Medulla oblongata (tissue), 1 donor: ENCODE measurements around the gene MAD1L1.

ENCODE experiments used
- DNase-seq: peaks from one replicate; pipeline ENCODE4 v3.0.0-alpha.2; 2015; ENCODE audit errors: extremely low spot score

The MAD1L1 gene

DNA sequence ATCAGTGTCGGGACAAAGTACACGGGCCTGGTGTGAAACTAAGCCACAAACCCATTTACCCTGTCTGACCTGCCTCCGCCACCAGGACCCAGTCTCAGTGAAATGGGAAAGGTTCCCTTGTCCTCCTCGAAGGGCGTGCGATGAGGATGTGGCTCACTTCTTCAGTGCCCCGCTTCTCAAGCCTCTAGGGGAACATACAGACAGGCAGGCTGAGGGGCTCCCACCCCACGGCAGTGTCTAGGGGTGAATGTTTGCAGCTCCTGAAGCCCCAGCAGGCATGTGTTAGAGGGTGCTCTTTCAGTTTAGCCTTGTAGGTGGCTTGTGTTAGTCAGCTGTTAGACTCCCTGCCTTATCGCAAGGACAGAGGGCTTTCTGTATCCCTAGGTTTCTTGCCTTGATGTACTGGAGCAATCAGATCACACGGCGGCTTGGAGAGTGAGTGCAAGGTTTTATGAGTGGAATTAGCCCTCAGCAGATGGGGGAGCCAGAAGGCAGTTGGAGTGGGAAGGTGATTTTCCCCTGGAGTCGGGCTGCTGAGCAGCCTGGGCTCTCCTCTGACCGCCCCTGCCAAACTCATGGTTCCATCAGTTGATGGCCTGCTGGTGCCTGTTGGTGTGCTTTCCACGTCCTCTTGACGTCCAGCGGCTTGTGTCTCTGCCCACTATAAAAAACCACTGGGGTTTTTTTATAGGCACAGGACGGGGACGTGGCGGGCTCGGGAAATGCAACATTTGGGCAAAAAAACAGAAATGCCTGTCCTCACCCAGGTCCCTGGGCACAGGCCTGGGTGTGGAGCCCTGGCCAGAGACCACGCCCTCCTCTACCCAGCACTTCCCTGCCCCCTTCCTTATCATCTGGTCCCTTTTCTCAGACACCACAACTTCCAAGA, 10.0 kb upstream of the MAD1L1 start:
- no peak for DNase-seq

DNA sequence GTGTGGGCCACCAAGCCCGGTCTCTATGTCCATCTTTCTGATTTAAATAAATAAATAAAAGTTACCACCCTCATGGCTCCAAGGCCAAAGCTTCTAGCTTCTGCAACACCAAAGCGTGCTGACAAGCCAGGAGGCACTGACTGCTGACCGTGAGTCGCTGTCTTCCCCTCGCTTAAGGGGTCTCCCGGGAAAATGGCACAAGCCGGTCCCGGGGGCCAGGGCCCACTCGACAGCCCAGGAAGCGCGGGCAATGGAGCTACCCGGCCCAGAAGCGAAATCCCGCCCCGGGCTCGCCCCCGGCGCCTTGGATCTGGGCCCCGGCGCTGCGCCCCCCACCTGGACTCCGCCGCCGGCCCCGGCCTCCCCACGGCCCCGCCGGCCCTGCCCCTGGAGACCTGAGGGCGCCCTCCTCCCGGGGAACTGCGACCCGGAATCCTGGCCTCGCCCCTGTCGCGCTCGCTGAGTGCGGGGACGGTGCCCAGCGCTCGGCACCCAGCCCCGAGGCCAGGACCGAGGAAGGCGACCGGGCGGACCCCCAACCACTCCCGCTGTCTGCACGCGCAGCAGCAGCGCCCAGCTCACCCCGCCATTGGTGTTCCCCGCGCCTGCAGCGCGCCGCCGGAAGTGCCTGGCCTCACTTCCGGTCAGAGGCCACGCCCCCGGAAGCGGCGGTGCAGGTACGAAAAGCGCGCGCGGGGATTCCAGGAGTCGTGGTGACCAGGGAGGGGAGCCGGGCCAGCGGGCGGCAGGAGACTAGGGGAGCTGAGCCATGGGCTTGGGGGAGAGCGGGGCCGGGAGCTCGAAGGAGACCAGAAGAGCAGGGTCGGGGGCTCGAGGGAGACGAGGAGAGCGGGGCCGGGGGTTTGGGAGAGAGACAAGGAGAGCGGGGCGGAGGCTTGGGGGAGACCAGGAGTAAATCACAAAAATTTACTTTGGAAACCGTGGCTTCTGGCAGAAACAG, 9.1 kb upstream of the MAD1L1 start, which contains the start of the genes MRM2 and NUDT1:
Gene MRM2 (minus strand): TSS at position 626 of the 961 bp plus-strand sequence. CDS start 36 bp downstream, at position 590.
Gene NUDT1 (plus strand): TSS at position 647 of the 961 bp plus-strand sequence. CDS start 2,349 bp downstream, outside the sequence.
- DNase-seq: peak; percentile 82

DNA sequence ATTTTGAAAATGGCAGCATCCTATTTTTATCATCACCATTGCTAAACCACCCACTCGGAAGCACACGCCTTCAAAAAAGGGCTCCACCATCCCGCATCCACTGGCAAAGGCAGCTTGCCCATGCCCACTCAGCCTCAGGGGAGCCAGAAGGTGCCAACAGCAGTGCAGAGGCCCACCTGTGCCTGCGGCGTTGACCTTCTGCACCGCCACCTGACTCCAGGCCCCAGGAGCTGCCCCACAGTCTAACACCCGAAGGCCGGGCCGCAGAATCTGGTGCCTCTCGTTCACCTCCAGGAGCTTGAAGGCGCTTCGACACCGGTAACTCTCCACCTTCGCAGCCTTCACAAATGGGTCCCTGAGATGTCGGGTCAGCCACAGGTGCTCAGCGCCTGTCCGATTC, 6.5 kb upstream of the MAD1L1 start:
- DNase-seq: no peak

DNA sequence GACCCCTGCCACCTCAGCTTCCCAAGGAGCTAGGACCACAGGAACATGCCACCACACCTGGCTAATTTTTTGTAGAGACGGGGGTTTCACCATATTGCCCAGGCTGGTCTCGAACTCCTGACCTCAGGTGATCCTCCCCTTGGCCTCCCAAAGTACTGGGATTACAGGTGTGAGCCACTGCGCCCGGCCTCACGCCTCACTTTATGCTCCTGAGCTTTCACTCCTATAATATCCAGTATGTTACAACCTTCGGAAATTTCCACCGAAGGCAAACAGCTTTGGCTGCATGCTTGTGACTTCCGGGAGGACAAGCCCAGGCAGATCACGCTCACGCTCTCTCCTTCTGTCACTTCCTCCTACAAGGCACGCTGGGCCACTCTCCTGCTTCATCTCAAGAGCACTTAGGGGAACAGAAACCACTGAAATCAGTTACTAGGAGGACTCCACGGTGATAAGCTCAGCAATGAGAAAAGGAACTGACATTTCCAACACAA, 4.4 kb upstream of the MAD1L1 start:
- peak; percentile 87 for DNase-seq

DNA sequence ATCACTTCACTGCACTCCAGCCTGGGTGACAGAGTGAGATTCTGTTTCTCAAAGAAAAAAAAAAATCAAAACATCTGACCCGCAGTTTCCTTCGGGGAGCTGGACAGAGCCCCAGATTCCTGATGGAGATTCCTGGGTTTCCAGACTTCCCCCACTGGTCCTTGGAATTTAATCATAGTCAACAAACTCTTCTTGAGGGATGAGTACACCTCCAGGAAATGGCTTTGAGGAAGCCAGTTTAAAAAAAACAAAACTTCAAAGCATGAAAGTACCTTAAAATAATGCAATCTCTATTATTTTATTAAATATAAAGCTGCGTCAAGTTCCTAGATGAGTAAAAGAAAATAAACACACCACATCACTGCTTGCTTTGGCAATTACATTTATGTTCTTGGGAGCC, 1.2 kb upstream of the MAD1L1 start:
- DNase-seq: no peak

DNA sequence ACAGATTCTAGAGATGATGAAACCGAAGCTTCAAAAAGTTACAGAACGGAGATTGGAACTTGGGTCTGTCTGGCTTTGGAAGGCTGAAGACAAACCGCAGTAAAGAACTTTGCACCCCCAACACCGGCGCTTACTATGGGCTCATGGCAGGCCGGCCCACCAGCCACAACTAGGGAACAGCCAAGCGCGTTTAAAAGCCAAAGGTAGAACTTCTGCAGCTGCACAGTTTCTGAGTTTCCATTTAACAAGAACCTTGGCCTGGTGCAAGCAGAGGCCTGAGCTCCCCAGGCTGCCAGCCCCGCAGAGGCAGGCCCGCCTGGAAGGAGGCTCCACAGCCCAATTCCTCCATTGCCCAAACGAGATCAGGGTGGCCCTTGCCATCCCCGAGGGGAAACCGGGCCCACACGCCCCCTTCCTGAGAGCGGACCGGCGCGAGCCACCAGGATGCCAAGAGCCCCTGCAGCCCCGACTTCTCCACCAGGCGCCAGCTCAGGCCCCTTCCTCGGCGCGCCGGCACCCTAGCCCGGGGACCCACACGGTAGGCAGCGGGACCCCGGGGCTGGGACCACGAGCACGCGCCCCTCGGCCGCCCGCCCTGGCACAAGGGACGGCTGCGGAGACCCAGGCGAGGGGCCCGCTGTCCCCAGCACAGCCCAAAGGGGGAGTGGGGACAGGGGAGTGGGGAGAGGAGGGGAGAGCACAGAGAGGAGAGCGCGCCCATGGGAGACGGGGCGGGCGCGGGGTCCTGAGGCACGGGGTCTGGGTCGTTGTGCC, 566 bp downstream of the MAD1L1 start:
- DNase-seq: no peak

DNA sequence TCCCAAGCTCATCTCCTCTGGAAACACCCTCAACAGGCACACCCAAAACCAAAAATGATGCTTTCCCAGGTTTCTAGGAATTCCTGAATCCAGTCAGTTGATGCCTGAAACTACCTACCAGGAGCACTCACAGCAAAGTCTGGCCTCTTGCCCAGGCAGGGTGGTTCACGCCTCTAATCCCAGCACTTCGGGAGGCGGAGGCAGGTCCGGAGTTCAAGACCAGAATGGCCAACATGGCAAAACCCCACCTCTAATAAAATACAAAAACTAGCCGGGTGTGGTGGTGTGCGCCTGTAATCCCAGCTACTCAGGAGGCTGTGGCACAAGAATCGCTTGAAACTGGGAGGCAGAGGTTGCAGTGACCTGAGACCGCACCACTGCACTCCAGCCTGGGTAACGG, 1.9 kb downstream of the MAD1L1 start:
- DNase-seq: no peak

DNA sequence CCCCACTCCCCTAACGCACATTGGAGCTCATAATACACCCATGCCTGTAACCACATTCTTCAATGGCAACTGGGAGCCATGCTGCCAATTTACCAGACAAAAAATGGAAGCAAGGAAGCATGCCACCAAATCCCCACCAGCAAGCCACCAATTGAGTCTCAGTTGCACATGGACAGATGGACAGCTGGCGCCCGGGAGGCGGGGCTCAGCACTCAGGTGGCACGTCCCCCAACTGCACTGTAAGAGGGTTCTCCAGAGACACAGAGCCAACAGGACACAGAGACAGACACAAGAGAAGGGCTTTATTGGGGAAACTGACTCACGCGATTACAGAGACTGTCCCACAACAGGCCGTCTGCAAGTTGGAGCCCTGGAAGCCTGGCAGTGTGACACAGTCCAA, 2.5 kb downstream of the MAD1L1 start:
- DNase-seq: no peak

DNA sequence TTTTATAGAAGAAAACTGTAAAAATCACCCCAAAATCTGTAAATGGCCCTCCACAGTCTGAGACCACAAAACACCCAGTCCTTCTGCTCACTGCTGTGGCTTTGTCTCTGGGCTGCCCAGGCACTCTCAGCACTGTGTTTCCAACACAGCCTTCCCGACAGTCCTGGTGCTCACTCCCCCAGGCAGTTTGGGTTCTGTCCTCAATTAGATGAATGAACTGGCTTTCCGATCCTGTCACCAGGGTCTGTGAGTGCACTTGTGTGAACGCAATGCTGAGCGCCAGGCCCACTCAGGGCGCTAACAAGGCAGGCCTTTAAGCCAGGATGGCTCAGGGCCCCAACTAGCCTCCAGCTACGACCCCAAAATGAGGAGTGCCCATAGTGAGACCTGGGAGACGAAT, 3.3 kb downstream of the MAD1L1 start:
- DNase-seq: no peak

DNA sequence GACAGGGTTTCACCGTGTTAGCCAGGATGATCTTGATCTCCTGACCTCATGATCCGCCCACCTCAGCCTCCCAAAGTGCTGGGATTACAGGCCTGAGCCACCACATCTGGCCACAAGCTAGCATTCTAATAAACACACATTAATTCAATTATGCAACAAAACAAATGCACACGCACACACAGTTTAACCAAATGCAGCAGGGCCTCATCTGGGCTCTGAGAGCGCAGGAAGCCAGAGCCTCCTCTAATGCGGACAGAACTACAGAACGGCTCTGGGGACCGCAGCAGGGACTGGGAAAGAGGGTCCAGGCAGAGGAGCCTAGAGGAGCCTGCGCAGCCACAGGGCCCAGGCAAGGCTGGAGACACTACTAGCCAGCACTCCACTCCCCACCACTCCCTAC, 3.8 kb downstream of the MAD1L1 start:
- DNase-seq: no peak

DNA sequence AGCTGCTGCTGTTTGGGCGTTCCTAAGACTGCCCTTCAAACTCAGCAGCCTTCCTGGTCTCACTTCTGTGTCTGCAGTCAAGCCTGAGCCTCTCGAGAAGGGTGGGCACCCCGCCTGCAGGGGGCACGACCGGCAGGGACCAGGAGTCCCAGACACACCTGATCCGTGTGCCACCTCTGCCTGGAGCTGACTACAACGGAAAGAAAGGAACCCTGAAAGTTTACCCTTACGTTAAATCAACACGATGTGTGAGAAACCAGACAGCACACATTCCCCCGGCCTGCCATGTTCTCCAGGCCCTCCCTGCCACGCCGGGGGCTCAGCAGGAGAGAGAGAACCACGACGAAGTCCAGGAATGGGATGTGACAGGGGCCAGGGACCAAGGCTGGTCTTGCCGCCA, 5.0 kb downstream of the MAD1L1 start:
- no peak for DNase-seq

DNA sequence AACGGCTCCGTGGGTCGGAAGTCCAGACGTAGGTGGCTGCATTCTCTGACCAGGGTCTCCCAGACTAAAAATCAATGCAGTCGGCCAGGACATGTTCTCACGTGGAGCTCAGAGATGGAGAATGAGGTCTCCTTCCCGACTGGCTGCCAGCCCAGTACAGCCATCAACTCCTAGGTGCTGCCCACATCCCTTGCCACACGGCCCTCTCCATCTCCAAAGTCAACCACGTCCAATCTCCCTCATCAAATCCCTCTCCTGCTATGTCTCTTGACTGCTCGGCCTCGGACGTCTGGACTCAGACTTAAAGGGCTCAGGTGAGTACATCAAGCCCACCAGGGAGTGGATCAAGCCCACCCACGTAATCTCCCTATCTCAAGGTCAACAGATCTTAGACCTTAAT, 6.9 kb downstream of the MAD1L1 start:
- DNase-seq: no peak

DNA sequence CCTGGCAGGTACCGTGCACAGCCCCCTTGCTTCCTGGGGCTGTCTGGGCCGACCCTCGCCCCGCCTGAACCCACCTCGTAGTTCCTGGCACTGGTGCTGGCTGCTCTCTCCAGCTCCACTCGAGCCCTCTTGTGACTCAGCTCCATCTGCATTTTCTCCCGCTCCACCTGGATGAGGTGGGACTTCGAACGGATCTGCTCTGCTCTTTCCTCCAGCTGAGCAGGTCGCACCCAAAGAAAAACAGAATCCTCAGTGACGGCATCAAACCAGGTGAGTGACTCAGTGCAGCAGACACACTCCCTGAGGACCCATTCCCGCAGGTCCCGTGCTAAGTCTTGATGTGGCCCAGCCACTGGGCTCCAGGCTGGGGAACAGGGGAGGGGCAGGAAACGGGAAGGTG, 7.4 kb downstream of the MAD1L1 start:
- no peak for DNase-seq

DNA sequence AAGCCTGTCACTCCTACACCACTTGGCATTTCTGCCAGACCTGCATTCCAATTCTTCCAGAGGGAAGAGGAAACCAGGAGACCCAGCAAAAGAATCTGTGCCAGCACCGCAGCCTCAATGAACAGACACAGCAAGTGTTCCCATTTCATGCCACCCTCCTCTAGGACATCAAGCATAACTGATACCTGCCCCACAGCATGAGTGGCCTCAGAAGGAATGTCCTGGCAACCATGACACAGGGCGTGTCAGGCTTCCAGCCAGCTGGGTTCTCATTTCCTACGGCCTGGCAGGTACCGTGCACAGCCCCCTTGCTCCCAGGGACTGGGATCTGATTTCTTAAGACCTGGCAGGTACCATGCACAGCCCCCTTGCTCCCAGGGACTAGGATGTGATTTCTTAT, 7.8 kb downstream of the MAD1L1 start:
- no peak for DNase-seq

DNA sequence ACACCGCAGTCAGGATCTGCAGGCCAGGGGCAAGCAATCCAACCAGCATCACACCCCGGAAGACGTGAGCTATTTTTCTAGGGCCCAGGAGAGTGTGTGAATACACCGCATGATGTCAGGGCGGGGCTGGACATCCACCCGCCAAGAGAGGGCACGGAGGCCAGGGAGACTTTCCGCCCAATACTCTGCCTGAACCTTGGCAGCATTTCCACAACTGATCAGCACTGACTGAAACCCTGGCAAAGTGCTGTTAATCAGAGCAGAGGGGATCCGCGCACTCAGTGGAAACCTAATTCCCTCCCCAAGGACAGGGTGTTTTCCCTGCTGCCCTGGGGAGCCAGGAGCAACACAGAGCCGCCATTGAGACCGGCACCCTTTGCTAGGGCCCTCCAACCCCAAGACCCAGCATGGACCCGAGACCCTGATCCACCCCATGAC, 8.2 kb downstream of the MAD1L1 start:
- no peak for DNase-seq

DNA sequence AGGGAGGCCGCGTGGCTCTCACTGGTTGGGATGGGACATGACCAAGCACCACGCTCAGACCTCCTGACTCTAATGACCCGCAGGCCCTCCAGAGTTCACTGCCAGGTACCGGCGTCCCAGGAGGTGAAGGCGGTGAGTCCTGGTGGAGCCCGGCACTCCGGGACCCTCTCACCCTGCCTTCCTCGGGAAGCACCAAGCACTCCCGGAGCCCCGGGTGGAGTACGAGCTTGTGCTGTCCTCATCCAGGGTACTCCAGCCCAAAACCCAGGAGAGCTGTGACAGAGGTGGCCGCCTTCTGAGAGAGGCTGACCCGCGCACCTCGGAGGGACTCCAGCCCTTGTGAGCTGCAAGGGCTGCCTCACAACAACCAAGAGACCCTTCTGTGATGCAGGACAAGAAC, 9.4 kb downstream of the MAD1L1 start:
- no peak for DNase-seq

DNA sequence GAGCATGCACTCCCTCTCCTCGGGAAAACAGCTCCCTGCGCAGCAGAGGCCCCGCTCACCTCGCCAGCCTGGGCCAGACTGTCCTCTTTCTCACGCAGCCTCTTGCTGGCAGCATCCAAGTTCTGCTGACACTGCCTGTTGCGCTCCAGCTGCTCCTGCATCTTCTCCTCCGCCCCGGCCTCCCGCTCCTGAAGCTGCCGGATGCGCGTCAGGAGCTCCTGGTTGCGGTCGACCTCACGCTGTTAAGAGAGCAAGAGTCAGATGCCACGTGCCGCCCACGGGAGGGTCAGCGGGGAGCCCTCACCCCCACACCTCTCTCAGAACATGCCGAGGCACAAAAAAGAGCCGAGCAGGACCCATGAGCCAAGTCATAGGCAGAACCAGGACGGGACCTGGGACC, 10.2 kb downstream of the MAD1L1 start:
- no peak for DNase-seq

DNA sequence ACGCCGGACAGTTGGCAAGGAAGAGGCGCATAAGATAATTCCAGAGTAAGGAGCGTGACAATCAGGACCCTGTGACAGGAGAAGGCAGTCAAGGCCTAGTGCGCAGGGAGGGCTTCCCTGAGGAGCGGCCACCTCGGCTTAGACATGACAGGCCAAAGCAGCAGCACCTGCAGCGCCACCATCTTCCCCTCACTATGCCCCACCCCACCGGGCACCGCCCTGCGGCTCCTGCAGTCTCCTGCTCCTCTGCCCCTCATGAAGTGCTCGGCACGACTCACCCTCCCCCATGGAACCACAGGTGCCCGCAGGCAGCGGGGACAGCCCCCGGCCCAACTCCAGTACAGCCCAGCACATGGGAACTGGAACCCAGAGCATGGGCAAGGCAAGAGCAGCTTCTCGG, 11.8 kb downstream of the MAD1L1 start:
- no peak for DNase-seq

DNA sequence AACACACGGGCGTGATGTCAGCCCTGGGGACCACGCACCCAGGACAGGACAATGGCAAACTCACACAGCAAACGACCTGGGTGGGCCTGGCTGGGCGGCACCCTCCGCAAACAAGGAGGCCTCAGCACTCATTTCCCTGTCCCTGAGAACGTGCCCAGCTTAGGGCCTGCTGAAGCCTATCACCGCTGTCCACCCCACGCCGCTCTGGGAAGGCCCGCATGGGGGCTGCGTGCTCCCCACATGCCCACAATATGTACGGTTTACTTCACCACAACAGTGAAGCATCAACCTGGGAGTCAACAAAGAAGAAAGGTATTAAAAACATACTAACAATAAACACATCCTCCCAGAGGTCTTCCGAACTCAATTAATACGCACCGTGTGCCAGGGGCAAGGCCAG, 12.2 kb downstream of the MAD1L1 start:
- DNase-seq: no peak

DNA sequence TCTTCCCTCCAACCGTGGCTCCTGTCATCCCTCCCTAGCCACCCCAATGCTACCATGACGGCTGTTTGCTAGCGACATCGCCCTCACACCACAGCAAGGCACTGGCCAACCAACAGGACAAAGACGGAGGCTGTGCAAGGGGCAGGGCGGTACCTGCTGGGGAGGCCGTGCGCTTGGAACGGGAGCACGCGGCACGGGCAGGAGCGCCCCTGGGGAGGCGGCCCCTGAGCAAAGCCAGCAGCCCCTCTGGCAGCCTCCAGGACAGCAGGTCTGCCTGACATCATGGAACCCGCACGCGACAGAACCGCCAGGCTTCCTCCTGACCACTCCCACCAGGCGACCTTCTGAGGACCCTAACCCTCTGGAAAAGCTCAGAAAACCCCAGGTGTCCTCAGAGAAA, 12.7 kb downstream of the MAD1L1 start:
- no peak for DNase-seq

DNA sequence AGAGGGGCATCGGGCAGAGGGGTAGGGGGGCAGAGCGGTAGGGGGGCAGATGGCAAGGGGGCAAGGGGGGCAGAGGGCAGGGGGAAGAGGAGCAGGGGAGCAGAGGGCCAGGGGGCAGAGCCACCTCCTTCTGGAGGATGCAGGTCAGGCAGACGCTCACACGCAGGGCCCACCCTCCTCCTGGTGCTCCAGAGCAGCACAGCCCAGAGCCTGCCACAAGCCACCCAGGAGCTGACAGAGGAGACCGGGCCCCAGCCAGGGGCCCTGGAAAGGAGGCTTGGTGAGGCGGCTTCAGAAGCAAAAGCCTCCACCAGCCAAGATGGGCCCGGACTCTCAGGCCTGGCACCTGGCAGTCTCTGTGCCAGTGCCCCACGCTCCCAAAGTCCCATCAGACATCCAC, 13.1 kb downstream of the MAD1L1 start:
- no peak for DNase-seq

DNA sequence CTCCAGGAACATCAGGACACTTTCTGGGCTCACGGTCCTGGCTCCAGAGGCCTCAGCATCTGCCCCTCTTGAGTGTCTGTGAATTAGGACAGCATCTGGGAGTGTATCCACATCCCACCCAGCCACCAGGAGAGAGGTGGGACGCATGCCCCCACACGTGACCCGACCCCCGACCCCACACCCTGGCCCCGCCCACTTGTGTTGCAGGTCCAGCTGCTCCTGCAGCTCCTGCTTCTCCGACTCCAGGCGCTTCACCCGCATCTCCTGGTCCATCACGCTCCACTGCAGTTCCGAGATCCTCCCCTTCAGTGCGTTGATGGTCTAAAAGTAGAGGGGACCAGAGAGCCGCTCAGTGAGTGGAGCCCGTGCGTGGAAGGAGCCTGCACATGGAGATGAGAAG, 13.6 kb downstream of the MAD1L1 start:
- DNase-seq: no peak
